Neural progenitor cell (in vitro differentiated cells): ENCODE measurements around the gene WDR45B.

Source experiments
- CTCF ChIP-seq: fragments of 200-600 bp; sonication (generic); IDR thresholded peaks from 2 replicates; pipeline ENCODE4 v1.5.1; 2017; ENCODE audit warnings: antibody characterized with exemption, mild to moderate bottlenecking
- EZH2phosphoT487 ChIP-seq: fragments of 200-600 bp; sonication (generic); IDR thresholded peaks from 2 replicates; pipeline ENCODE4 v1.6.1; 2017; ENCODE audit warnings: antibody characterized with exemption

DNA sequence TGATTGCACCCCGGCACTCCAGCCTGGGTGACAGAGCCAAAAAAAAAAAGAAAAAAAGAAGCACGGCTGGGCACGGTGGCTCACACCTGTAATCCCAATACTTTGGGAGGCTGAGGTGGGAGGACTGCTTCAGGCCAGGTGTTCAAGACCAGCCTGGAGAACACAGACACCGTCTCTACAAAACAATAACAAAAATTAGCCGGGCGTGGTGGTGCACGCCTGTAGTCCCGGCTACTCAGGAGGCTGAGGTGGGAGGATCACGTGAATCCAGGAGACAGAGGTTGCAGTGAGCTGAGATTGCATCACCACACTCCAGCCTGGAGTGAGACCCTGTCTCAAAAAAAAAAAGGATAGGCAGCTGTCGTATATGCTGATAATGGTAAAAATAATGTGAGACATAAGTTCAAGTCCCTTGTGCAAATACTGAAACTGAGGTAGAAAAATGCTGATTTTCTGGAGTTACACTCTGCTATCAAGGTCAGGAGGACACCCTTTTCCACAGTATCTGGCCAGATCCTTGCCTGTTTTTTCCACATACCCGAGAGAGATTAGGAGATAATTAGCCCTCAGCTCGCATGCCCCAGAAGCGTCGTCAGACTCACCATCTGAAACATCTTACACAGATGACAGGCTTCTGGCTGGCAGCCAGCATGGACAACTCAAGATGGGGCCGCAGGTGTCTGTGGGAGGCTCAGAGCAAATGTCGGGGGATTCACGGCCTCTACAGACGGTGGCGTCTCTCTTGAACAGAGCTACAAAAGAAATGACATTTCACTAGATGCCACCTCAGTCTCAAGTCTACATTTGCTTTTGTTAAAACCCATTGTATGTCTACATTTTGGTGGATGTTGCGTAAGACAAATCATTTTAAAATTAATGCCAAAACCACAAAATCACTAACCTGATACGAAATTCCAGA lies 36.8 kb downstream of the WDR45B start:
- TF ChIP-seq CTCF (no peak), EZH2phosphoT487 (no peak)
